Putamen (tissue), 1 donor: Measurements from ENCODE around the gene RNF39.
"Not testable (repeated sequence)": the region's sequence is repeated elsewhere in the genome, so short reads cannot be mapped to it uniquely, and the experiment has no call there.

Source experiments
- DNase-seq: peaks from one replicate; pipeline ENCODE4 v3.0.0-alpha.2; 2016; ENCODE audit warnings: low spot score

Gene RNF39

GRCh38 chr6:30062471-30063178 lies 12.9 kb downstream of the RNF39 start:
- no peak for DNase-seq

GRCh38 chr6:30061858-30062458 lies 13.6 kb downstream of the RNF39 start:
- no peak for DNase-seq

DNA sequence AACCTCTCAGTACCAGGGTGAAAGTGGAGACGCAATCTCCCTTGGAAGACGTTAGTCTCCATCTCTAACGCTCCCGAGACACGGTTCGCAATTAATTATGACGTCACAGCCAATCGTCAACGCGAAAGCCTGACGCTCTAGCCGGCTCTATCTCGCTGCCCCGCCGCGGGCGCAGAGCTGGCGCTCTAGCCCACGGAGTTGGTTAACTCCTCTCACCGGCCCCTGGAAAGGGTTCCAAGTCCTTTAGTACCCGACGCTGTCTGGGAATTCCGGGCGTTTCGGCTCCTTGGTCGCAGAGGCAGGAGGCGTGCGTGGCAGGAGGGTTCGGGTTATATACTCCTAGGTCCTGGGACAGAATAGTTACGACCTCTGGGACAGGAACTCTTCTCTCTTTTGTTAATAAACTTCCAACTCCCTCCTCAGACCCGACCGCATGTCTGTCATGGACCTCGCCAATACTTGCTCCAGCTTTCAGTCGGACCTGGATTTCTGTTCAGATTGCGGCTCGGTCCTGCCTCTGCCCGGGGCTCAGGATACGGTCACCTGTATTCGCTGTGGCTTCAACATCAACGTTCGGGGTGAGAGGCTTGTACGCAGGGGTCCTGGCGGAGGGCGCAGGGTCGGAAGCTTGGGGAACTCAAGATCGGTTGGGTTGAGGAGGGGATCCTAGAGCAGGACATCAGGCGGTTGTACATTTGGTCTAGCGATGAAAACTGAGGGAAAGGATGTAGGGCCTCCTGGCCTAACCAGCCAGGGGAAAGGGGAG lies 14.3 kb downstream of the RNF39 start, which contains the start of gene POLR1H:
Gene POLR1H (plus strand): TSS at position 174 of the 766 bp plus-strand sequence. CDS start 260 bp downstream, at position 434.
- peak; percentile 96 for DNase-seq

DNA sequence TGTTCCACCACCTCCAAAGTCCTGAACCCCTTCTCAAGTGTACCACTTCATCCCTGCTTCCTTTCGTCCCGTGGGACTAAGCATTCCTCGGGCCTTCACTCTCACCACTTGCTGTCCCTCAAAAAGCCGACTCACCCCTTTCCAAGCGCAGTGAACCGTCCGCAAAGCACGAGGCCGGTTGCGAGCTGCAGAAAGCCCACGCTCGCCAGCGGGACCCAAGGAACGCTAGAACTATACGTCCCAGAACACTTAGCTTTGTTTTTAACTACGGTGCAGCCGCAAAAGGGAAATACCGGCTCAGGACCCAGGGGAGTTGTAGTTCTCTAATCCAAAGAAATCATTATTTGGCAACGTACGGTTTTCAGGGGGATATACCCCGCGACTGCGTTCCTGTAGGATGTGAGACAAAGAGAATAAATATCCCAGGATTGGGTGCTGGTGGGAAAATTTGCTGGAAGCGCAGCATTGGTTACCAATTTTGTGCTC lies 14.9 kb downstream of the RNF39 start:
- no peak for DNase-seq

DNA sequence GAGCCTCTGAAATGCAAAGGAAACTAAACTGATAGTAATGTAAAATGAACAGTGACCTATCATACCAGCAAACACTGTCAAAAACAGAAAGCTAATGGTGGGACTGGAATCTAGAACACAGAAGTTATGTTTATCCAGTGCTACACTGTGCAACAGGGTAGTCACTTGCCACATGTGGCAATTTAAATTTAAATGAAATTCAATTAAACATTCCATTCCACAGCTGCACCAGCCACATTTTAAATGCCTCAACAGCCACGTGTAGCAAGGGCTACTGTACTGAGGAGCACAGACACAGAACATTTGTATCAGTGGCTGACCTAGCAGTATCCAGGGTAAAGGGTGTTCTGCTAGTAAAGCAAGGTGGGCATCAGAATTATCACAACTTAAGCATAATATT lies 20.1 kb downstream of the RNF39 start:
- no peak for DNase-seq

- DNase-seq, result no peak
Observed at GRCh38 chr6:30053682-30054081, 21.9 kb downstream of the RNF39 start.

- DNase-seq, result no peak
Observed at GRCh38 chr6:30047220-30047619, 28.3 kb downstream of the RNF39 start.

DNA sequence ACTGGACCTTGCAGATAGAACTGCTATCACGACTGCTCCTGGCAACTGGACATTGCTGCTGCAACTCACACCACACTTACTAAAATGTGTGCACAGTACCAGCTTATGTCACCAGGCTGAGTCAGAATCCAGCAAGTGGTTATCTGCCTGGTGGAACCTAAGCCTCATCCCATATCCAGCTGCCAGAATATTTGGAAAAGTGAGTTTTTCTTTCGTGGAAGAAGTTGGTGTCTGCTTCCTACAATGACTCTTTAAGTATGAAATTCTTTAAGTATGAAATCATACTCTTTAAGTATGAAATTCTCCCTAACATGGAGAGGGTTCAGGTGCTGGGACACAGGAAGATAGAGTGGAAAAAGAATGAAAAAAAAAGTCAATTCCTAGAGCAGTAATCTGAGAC lies 30.9 kb downstream of the RNF39 start:
- no peak for DNase-seq

DNA sequence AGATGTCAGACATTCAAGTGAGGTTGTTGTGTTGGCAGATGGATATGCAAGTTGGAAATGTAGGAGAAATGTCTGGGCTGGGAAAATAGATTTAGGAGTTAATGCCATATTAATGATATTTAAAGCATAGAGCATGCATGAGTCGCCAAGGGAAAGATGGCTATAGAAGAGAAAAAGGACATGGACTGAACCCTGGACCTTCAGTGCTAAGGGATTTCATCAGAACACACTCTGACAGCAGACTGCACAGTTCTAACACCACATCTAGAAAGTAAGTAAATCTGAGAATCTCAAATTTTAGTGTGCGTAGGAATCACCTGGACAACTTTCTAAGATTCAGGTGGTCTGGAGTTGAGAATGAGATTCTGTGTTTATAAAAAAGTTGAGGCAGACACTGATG lies 31.8 kb downstream of the RNF39 start:
- no peak for DNase-seq

- no peak for DNase-seq
Observed at GRCh38 chr6:30042914-30043313, 32.7 kb downstream of the RNF39 start.

DNA sequence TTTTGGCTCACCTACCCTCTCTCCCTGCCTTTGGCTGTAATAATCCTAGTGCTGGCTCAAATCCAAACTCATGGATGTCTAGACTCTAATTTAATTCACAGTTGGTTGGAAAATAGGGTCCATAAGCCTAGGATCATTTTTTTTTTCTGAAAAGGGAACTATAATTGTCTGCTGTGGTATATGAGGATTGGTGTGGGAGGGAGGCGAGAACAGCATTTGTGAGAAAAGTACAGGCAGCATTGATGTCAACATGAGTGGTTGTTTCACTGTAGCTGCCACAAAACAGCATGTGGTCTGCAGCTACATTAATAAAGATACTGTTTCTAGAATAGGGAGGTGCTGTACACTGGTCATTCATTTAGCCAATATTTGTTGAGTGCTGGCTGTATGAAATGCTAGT lies 33.1 kb downstream of the RNF39 start:
- no peak for DNase-seq

GRCh38 chr6:30041821-30042220 lies 33.7 kb downstream of the RNF39 start:
- no peak for DNase-seq

GRCh38 chr6:30041221-30041620 lies 34.3 kb downstream of the RNF39 start:
- DNase-seq, result no peak

DNA sequence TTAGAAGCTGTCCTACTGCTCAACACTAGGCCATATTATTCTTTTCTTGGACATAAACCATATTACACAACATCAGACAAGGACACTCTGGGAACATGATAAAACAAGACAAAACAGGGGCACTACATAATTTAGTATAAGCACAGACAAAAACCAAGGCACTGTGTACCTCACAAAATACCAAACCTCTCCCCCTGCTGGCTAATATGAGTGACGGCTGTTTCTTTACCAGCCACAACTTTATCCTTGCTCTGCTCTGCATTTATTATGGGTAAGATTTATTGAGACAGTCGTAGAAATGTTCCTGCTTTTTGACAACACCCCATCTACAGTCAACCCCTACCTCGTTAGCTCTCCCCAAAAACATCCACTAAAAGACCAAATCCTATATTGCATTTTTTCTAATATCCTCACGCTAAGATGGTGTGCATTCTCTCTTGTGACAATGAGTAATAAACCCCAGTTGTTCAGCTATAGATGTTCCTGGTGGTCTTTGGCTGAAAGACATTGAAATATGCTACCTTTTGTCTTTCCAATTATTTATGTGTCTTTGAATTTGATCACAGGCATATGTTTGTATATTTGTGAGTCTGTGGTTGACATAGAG lies 38.3 kb downstream of the RNF39 start:
- no peak for DNase-seq

DNA sequence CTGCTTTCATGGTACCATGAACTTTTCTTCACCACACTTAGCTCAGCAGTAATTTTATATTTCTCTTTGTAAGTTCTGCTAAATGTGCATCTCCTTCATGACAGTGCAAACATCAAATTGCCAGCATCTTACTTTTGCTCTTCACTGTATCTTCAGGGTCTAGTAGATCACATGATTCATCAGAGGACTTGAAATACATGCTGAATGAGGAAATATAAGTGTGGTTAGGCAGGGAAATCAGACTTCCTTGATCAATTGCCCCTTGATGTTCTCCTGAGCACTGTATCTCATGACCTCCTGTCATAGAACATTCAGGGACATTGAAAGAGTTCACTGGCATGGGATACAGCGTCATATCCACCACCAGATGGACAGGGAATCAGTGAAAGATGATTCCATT lies 39.8 kb downstream of the RNF39 start:
- no peak for DNase-seq

- DNase-seq, result not testable (repeated sequence)
Observed at GRCh38 chr6:30033440-30033839, 42.1 kb downstream of the RNF39 start.

GRCh38 chr6:30031381-30031780 lies 44.2 kb downstream of the RNF39 start:
- DNase-seq, result no peak

- no peak for DNase-seq
Observed at GRCh38 chr6:30029588-30029987, 46.0 kb downstream of the RNF39 start.

DNA sequence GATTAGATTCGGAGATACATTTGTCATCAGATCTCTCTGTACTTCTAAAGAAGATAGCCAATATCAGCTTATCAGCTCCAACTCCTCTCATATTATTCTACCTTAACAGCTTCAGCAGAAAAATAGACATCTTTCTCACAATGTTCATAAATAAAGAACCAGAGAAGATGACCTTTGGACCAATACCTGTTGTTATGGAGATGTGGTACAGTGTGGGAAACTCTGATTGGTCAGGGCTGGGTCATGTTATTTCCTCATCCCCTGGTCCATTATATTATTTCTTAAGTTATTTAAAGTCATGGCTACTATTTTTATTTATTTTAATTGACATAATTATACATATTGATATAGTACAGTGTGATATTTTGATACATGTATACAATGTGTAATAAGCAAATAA lies 50.4 kb downstream of the RNF39 start:
- DNase-seq, result no peak

DNA sequence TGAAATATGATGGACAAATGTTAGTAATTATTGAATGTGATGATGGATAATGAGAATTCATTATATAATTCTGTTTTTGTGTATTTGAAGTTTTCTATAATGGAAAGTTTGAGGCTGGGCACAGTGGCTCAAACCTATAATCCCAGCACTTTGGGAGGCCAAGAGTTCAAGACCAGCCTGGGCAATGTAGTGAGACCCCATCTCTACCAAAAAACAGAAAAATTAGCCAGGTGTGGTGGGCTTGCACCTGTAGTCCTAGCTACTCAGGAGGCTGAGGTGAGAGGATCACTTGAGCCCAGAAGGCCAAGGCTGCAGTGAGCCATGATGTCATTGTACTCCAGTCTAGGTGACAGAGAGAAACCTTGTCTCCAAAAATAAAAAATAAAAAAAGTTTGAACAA lies 52.9 kb downstream of the RNF39 start:
- DNase-seq, result not testable (repeated sequence)

DNA sequence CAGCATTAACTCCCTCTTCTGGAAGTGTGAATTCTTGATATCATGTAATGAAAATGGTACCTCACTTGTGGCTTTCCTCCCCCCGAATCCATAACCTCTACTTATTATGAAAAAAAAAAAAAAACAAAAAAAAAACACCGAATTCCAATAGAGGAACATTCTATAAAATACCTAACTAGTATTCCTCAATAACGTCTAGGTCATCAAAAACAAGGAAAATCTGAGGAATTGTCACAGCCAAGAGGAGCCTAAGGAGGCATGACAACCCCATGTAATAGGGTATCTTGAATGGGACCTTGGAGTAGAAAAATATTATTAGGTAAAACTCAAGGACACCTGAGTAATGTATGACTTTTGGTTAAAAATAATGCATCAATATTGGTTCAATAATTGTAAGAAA lies 53.4 kb downstream of the RNF39 start:
- no peak for DNase-seq

- DNase-seq, result no peak
Observed at GRCh38 chr6:30020626-30021025, 54.9 kb downstream of the RNF39 start.
